Measurements from ENCODE around the gene DDX31.
"Not testable (repeated sequence)": the region's sequence is repeated elsewhere in the genome, so short reads cannot be mapped to it uniquely, and the experiment has no call there.

The DDX31 gene

DNA sequence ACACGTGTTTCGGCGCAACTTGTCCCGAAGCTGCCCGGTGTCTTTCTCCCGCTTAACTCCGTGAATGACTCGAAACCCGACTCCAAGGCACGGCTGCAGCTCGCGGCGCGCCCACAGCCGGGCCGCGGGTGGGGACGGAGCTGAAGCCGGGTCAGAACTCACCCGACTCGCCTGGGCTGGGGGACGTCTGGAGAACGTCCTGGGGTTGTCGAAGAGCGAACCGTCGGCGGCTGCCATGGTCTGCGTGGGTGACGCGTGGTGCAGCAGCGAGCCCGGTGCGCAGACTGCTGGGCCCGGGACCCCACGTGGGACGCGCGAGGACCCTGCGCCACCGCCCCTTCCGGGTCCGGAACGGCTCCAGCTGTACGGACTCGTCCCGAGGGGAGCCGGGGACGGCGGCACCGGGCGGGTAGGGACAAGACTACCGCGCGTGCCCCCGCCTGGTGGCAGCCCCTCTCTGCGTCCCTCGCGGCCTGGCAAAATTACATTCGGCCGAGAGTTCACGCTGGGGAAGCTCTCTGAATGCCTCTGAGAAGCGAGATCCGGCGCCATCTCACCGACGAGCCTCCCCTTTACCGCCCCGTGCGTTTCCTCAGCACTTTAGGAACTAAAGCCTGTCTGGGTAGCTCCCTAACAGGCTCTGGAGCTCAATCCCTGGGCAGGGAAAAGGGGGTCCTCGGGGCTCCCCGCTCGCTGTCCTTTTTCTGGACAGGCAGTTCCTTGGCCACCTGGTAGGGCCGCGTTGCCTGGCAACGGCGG is at the start of gene DDX31:
DDX31 (minus strand) TSS at position 286 of the 759 bp plus-strand sequence; CDS start at position 237, 49 bp downstream.
- peak; percentile 89 for DNase-seq

DNA sequence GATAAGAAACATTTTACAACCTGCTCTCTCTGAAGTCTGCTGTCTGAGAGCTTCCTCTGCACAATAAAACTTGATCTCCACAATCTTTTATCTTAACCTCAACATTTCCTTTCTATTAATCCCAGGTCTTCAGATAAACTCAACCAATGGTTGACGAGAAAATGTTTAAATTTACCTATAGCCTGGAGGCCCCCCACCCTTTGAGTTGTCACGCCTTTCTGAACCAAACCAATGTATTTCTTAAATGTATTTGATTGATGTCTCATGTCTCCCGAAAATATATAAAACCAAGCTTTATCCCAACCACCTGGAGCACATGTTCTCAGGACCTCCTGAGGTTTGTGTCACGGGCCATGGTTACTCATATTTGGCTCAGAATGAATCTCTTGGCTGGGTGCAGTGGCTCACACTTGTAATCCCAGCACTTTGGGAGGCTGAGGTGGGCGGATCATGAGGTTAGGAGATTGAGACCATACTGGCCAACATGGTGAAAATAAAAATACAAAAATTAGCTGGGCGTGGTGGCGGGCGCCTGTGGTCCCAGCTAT is 48.7 kb upstream of the DDX31 start:
- DNase-seq: not testable (repeated sequence)

DNA sequence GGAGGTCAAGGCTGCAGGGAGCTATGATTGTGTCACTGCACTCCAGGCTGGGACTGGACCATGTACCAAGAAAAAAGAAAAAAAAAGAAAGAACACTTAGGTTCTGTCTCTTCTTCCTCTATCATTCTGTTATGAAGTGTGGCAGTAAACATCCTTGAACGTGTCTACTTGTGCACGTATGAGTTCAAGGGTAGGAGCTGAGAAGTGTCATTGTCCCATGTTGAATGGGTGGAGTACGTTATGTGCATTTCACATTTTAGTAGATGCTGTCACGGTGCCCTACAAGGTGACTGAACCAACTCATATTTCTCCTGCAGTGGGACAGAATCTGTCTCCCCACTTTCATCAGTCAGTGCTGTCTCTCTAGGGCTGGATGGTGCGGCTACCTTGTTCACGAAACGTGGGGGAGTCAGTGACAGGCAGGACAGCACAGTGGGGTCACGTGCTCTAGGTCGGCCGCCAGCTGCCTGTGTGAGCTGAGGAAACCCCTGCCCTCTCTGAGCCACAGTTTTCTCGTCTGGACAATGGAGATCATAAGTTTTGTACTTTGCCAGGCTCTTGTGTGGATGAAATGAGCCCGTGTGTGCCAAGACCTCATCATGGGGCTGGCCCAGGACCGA is 47.7 kb upstream of the DDX31 start:
- DNase-seq: no peak

DNA sequence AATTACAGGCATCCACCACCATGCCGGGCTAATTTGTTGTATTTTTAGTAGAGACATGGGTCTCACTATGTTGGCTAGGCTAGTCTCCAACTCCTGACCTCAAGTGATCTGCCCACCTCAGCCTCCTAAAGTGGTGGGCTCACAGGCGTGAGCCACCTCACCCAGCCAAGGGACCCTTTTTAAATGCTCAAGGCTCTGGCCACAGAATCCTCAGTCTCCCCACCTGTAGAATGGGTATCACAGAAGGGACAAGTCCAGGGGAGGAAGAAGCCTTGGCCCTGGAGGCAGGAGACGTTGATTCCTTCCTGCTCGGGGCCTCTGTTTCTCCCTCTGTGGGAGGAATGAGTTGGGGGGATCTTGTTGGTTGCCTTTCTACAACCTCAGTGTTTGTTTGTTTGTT is 46.2 kb upstream of the DDX31 start:
- DNase-seq: no peak

DNA sequence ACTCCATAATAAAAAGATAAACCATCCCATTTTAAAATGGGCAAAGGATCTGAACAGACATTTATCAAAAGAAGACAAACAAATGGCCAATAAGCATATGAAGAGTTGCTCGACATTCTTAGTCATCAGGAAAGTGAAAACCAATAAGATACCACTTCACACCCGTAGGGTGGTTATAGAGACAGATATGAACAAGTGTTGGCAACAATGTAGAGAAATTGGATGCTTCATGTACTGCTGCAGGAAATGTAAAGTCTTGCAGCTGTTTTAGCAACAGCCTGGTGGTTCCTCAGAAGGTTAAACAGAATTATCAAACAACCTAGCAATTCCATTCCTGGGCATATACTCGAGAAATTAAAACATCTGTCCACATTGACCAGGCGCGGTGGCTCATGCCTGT is 43.0 kb upstream of the DDX31 start:
- DNase-seq: no peak

DNA sequence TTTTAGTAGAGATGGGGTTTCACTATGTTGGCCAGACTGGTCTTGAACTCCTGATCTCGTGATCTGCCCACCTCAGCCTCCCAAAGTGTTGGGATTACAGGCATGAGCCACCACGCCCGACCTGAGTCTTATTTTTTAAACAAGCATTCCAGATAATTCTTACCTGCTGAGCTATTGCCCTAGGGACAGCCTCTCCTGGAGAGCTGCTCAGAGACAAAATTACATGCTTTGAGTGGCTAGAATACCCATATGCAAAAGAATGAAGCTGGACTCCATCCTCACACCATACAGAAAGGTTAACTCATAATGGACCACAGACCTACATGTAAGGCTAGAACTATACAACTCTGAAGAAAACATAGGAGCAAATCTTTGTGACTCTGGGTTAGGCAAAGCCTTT is 42.1 kb upstream of the DDX31 start:
- DNase-seq: no peak

DNA sequence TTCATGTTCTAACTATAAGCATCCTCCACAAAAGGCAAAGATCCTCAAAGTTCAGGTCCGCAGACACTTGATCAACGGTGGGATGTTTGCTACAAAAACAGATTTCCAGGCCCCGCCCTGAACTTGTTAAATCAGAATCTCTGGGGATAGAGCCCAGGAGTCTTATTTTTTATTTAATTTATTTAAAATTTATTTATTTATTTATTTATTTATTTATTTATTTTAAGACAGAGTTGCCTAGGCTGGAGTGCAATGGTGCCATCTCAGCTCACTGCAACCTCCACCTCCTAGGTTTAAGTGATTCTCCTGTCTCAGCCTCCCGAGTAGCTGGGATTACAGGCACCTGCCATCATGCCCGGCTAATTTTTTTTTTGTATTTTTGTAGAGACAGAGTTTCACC is 41.4 kb upstream of the DDX31 start:
- DNase-seq: not testable (repeated sequence)

DNA sequence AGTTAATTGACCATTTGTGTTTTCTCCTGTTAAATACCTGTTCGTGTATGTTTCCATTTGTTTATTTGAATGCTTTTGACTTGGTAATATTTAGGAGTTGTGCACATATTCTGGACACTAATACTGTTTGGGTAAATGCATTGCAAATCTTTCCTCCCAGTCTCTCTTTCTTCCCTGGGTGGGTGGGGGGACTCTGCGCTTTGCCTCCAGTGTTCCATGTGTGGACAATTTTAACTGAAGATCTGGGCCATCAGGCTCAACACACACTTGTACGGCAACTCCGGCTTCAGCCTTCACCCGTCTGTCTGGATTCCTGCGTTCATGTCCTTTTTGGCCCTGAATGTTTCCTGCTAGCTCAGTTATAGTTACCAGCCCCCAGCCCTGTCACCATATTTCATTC is 40.5 kb upstream of the DDX31 start:
- DNase-seq: no peak

DNA sequence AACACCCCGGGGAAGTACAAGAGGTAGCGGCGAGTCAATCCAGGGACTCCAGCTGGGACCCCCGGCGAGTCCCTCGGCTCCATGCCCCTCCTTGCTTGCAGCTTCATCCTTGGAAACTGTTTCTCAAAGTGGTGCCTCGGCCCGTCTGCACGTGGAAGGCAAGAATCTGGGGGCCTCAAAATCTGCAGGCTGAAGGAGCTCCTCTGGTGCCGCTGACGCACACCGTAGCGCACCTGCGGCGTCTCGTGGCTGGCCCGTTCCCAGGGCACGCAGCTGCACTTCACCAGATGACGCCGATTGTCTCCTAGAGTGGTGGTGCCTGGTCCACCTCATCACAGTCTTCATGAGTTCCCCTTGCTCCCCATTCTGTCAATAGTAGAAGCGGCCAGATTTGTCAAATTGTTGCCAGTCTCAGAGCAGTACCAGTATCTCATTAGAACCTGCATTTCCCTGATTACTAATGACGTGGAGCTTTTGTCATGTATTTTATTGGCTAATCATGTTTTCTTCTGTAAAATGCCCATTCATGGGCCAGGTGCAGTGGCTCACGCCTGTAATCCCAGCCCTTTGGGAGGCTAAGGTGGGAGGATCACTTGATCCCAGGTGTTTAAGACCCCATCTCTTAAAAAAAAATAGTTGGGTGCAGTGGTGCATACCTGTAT is 39.1 kb upstream of the DDX31 start:
- DNase-seq: no peak

DNA sequence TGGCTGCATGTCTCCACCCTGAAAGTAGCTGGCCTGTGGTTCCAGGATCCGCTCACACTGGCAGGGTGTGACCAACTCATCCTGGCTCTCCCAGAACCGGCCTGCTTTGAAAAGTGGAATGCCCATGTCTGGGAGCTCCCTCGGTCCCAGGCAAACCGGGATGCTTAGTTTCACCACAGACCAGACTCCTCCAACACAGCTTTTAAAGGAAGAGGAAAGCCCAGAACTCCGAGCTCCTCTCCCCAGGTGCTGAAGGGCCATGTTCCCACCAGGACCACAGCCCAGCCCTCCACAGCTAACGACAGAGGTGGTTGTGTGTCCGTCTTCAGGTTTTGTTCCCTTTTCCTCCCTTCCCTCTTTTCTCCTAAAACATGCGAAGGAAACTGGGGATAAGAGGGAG is 38.5 kb upstream of the DDX31 start:
- no peak for DNase-seq

DNA sequence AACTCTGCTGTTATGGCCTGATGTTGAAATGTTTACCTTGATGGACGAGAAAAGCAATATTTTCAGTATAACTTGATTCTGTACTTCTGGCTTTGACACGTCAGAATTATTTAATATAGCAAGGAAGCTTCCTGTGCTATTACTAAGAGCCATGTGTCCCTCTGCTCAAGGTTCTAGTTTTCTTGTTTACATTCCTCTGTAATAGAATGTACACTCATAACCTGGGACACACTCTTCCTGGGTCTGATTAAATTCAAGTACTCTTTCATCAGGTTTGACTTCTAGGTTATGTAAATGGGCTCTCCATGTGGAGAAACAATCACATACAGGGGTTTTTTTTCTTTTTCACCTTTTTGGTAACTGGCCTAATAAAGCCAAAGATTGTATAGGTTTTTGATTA is 33.6 kb upstream of the DDX31 start:
- DNase-seq: no peak

DNA sequence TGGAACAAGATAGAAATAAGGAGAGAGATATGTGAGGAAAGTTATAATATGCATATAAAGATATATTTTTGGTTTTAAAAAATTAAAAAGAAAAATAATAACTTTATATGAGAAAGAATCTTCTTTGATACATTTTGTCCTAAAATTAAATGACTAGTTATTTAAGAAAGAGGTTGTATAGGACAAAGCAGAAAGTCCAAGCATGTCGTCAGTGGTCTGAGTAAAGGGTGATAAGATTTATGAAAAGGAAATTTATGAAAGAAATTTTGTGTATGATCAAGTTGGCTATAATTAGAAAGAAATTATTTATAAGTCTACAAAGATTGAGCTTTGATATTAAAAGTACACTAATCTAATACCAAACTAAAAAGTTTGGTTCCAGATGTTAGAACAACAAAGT is 32.5 kb upstream of the DDX31 start:
- no peak for DNase-seq

DNA sequence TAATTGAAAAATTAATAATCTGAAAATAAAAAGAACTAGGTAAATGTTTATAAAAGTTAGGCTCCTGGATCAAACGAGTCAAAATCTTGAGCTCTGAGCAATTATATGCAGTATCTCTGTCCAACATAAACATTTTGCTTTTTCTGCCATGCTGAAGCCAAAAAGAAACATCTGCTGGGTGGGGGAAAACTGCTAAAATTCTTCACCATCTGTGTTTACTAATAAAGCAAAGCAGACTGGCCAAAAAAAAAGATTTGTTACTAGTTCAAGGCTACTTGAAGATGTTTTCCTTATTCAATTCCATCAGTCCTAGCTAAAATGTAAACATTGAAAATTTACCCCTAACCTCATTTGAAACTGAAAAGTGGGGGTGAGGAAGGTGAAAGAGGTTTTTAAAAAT is 30.2 kb upstream of the DDX31 start:
- DNase-seq: no peak

DNA sequence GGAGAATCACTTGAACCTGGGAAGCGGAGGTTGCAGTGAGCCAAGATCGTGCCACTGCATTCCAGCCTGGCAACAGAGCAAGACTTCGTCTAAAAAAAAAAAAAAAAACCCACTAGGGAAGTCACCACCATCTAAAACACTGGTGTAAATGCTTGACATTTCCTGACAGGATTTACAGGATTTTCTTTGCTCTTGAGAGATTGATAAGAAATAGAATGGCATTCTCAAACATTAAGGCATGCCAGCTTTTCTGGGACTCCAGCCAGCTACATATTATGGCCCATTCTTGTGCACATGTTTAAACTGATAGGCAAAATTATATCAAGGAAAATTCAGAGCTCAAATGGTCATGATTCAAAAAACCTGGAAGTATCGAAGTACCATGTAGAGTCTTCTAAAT is 29.2 kb upstream of the DDX31 start:
- DNase-seq: no peak

DNA sequence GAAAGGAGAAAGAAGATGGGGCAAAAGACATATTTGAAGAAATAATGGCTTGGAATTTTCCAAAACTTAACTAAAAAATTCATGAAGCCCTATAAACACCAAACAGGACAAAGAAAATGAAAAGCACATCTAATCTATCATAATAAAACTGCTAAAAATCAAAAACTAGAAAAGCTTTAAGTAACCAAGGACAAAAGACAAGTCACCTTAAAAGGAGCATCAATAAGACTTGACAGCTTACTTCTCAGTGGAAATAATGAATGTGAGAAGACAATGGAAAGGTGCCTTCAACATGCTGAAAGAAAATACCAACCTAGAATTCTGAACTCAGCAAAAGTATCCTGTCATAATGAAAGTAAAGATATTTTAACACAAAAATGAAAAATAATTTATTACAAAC is 27.4 kb upstream of the DDX31 start:
- no peak for DNase-seq

DNA sequence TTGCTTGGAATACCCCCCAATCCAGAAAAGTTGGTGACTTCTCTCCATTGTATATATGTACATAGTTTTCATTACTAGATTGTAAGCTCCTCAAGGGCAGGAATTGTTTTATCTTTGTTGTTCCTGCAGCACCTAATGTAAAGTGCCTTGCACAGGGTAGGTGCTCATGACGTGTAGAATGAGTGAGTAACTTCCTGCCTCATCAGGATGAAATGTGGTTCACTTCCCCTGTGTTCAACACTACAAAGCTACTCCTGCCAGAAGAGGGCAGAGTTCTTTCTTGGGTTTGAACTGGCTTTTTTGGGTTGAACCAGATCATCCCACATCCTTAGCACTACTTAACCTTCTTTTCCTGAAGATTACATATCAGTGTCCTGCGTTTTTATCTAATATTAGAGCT is 24.4 kb upstream of the DDX31 start:
- peak; percentile 42 for DNase-seq

DNA sequence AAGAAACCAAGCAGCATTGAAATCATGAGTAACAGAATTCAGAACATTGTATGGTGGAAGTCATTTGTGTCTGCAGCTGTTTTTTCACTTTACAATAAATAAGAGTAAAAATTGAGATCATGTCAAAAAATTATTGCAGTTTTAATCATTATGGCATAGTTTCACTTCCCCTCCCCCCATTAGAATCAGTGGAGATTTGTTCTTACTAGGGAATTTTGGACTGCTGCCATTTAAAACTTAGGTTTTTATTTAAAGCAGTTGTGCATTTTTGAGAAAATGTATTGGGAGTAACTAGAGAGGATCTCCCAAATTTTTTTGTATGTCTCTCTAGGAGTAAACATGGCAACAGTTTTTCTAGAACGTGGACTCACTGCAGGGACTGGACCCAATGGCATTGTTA is 20.9 kb upstream of the DDX31 start:
- no peak for DNase-seq

DNA sequence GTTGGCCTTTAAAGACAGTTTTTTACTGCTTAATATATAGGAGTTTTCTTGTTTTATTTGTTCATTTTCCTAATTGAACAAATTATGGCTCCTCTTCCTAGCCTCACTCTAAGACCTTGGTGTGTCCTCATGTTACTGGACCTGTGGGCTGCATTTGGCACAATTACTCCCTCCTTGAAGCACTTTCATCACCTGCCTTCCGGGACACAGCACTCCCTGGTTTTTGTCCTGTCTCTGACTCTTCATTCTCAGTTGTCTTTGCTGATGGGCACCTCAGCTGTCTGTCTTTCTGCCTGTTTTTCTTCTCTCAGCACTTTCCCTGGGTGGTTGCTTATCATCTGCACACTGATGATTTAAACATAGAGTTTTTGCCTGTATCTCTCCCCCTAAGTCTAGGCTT is 14.1 kb upstream of the DDX31 start:
- DNase-seq: no peak

DNA sequence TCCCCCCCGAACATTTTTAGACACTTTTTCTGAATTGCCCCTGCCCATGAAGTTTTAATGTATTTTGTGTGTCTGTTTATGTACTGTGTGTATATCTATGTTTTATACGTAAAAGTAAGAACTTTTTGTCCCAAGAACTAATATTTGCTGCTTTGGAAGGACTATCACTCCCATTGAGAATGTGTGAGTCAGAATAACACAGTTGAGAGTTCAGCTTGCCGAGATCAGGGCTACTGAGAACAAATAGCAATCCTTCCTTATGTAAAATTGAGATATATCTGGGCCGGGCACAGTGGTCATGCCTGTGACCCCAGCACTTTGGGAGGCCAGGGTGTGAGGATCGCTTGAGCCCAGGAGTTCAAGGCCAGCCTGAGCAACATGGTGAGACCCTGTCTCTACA is 11.8 kb upstream of the DDX31 start:
- DNase-seq: no peak

DNA sequence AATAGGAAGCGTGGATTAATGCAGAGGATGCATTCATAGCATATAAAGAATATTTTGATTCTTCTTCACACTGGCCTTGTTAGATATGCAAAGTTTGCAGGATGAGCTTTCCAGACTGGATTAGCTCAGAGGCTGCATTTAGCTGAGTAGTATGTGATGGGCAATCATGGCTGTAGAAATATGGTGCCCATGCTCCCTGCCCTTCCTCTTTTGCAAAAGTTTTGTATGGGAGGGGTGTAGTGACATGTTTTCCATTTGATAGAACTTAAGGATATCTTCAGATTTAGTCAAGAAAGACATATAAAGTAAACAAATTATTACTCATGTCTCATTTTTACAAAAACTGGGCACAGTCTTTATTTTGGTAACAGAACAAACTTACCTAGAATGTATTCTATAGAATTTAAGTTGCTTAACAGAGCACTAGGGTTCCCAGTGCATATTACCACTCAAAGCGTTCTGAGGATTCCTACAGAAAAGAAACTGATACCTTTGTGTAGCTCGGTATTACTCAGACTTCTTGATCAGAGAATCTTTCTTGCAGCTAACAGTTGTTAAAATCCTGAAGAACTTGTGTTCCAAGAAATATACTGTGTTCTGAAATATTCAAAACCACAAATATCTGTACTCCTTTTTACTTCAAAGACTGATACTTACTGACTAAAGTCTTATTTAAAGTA is 10.3 kb upstream of the DDX31 start:
- no peak for DNase-seq

DNA sequence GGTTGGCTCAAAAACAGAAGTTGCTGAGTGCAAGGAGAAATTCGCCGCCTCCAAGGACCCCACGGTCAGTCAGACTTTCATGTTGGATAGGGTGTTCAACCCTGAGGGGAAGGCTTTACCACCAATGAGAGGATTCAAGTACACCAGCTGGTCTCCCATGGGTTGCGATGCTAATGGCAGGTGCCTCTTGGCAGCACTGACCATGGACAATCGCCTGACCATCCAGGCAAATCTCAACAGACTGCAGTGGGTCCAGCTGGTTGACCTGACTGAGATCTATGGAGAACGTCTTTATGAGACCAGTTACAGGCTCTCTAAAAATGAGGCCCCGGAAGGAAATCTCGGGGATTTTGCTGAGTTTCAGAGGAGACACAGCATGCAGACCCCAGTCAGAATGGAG is 8.2 kb upstream of the DDX31 start:
- no peak for DNase-seq

DNA sequence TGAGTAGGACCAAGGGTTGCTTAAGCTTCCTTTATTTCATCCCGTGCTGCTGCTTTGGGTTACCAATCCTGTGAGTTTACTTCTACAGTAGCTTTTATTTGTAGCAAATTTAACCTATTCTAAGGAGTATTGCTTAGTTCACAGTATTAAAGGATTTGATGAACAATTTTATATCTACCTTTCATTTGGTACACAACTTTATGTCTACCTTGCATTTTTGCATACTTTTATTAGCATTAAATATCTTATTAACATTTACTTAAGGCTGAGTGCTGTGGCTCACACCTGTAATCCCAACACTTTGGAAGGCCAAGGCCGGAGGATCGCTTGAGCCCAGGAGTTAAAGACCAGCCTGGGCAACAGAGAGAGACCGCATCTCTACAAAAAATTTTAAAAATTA is 4.7 kb upstream of the DDX31 start:
- no peak for DNase-seq

DNA sequence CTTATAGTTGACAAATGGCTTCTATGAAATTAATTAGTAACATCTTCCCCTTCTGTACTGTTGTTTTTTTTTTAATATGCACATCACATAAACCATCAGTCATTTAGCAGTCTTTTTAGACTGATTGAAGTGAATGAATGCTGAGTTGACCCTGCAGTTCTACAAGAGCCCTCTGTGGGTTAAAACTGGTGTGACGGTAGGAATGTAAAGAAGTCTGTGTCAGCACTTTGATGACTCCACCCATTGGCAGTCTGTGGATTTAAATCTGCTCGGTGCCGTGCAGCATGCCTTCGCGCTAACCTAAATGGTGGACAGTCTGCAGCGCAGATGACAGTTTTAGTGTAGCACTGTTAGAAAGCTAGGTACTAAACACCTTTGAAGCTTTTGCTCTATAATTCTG is 3.6 kb upstream of the DDX31 start:
- no peak for DNase-seq

DNA sequence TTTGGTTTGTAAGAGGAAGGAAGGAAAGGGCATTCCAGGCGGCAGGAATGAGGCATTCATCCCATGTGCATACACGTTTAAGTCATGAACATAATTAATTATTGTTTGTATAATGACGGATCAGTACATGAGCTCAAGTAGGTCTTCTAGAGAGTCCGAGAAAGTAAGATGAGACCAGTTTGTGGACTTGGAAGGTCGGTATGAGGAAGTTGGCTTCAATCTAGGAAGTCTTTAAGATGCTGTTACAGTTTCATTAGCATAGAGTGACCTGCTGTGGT is 2.6 kb upstream of the DDX31 start:
- DNase-seq: no peak

Data from CD4-positive, alpha-beta T cell treated with Interleukin-17A for 1 hour (primary cell).